Activated CD4-positive, alpha-beta T cell treated with anti-CD3 and anti-CD28 coated beads, Interleukin-2, amount 10 ng/mL, durations not matched to agents 7 days and 5 days (primary cell): ENCODE results near the gene ACER3. TPM values are rescaled to one million over a fixed set of nuclear protein-coding genes. Genes with fewer than 3 reads are reported as not detected.

Experiments
- CTCF ChIA-PET: fragments of 350-600 bp; sonication (Branson Sonifier 250); formaldehyde crosslinking; loops from one replicate; lab custom pipeline; 2021; ENCODE audit warnings: antibody characterized with exemption; lab: Charles Lee
- POLR2A ChIA-PET: fragments of 350-600 bp; sonication (Branson Sonifier 250); formaldehyde crosslinking; loops from one replicate; lab custom pipeline; 2021; ENCODE audit warnings: antibody characterized with exemption; lab: Charles Lee
- DNase-seq: peaks from one replicate; pipeline ENCODE4 v3.0.0-alpha.2; 2020
- H3K27ac Mint-ChIP-seq: one replicate; pipeline ENCODE4 v1.8.0; 2021; ENCODE audit warnings: mild to moderate bottlenecking, moderate library complexity, mixed read lengths
- H3K27me3 Mint-ChIP-seq: one replicate; pipeline ENCODE4 v1.8.0; 2021; ENCODE audit warnings: mixed read lengths
- H3K36me3 Mint-ChIP-seq: one replicate; pipeline ENCODE4 v1.8.0; 2021; ENCODE audit warnings: low read depth, mixed read lengths
- H3K4me1 Mint-ChIP-seq: one replicate; pipeline ENCODE4 v1.8.0; 2021; ENCODE audit warnings: mixed read lengths
- H3K4me3 Mint-ChIP-seq: one replicate; pipeline ENCODE4 v1.8.0; 2021; ENCODE audit warnings: mild to moderate bottlenecking, moderate library complexity, mixed read lengths
- H3K9me3 Mint-ChIP-seq: one replicate; pipeline ENCODE4 v1.8.0; 2021; ENCODE audit warnings: mixed read lengths
- total RNA-seq, 2 experiments: library from RNA; stranded (reverse); gene quantifications; one replicate each; pipeline ENCODE4 v1.2.3, GENCODE V29; 2021

ACER3 gene
- total RNA-seq, 2 experiments from 2014 or later = 10.7 to 12.5 TPM

- Mint-ChIP-seq H3K4me3 (no peak overlapping the region), H3K27ac (no peak overlapping the region), H3K9me3 (no peaks in the 10 kb centered on the region), H3K36me3 (no peaks in the 10 kb centered on the region), H3K4me1 (no peaks in the 10 kb centered on the region), H3K27me3 (peaks cover 20% of the 10 kb centered on the region)
- POLR2A ChIA-PET = no interaction called here
- no peak for DNase-seq
- CTCF ChIA-PET = interaction anchor here (0.6 to 0.7 kb wide), 2 partner anchors 341 to 548 kb away, joined by 3 read pairs; no protein-coding TSS in a partner anchor
These were observed 170.9 kb downstream of the ACER3 start for GRCh38 chr11:77031599-77031998.

GRCh38 chr11:77035039-77035438 is 174.3 kb downstream of the ACER3 start:
- ChIA-PET POLR2A (no interaction called here), CTCF (interaction anchor here (0.9 to 1.5 kb wide), 2 partner anchors 14 to 62 kb away, joined by 4 read pairs; no protein-coding TSS in a partner anchor)
- H3K27me3 Mint-ChIP-seq = peaks cover 35% of the 10 kb centered on the region
- no peak for DNase-seq
- no peaks in the 10 kb centered on the region for H3K9me3 Mint-ChIP-seq
- no peaks in the 10 kb centered on the region for H3K36me3 Mint-ChIP-seq
- peaks cover 6% of the 10 kb centered on the region for H3K4me1 Mint-ChIP-seq
- H3K27ac Mint-ChIP-seq = no peak overlapping the region
- no peak overlapping the region for H3K4me3 Mint-ChIP-seq

GRCh38 chr11:77035580-77035979 is 174.9 kb downstream of the ACER3 start:
- no peak overlapping the region for H3K27ac Mint-ChIP-seq
- no peaks in the 10 kb centered on the region for H3K36me3 Mint-ChIP-seq
- H3K9me3 Mint-ChIP-seq = no peaks in the 10 kb centered on the region
- DNase-seq = no peak
- H3K4me3 Mint-ChIP-seq = no peak overlapping the region
- ChIA-PET POLR2A (no interaction called here), CTCF (no interaction called here)
- peaks cover 8% of the 10 kb centered on the region for H3K4me1 Mint-ChIP-seq
- H3K27me3 Mint-ChIP-seq = peaks cover 33% of the 10 kb centered on the region

- POLR2A ChIA-PET = no interaction called here
- CTCF ChIA-PET = interaction anchor here (0.6 to 1.3 kb wide), 3 partner anchors 11 to 60 kb away, joined by 3 read pairs; no protein-coding TSS in a partner anchor
- Mint-ChIP-seq H3K9me3 (no peaks in the 10 kb centered on the region), H3K27me3 (peaks cover 37% of the 10 kb centered on the region), H3K27ac (no peak overlapping the region), H3K36me3 (no peaks in the 10 kb centered on the region), H3K4me1 (peaks cover 10% of the 10 kb centered on the region), H3K4me3 (no peak overlapping the region)
- DNase-seq = no peak
These were observed 175.7 kb downstream of the ACER3 start for GRCh38 chr11:77036398-77036797.

GRCh38 chr11:77037057-77037456 is 176.3 kb downstream of the ACER3 start:
- Mint-ChIP-seq H3K4me1 (peaks cover 10% of the 10 kb centered on the region), H3K27ac (no peak overlapping the region), H3K4me3 (no peak overlapping the region), H3K9me3 (no peaks in the 10 kb centered on the region), H3K36me3 (no peaks in the 10 kb centered on the region), H3K27me3 (peaks cover 36% of the 10 kb centered on the region)
- POLR2A ChIA-PET = no interaction called here
- CTCF ChIA-PET = interaction anchor here (1.1 to 1.3 kb wide), 2 partner anchors 10 to 16 kb away, joined by 3 read pairs; no protein-coding TSS in a partner anchor
- DNase-seq = no peak

- H3K4me3 Mint-ChIP-seq = no peak overlapping the region
- peaks cover 36% of the 10 kb centered on the region for H3K27me3 Mint-ChIP-seq
- peaks cover 10% of the 10 kb centered on the region for H3K4me1 Mint-ChIP-seq
- CTCF ChIA-PET = no interaction called here
- no peak for DNase-seq
- no peaks in the 10 kb centered on the region for H3K9me3 Mint-ChIP-seq
- no peak overlapping the region for H3K27ac Mint-ChIP-seq
- POLR2A ChIA-PET = no interaction called here
- H3K36me3 Mint-ChIP-seq = no peaks in the 10 kb centered on the region
These were observed 177.5 kb downstream of the ACER3 start for GRCh38 chr11:77038029-77038824.

GRCh38 chr11:77038825-77039326 is 178.2 kb downstream of the ACER3 start:
- ChIA-PET POLR2A (no interaction called here), CTCF (interaction anchor here (1.2 to 2.1 kb wide), 2 partner anchors 28 to 52 kb away, joined by 4 to 7 read pairs; no protein-coding TSS in a partner anchor)
- Mint-ChIP-seq H3K36me3 (no peaks in the 10 kb centered on the region), H3K9me3 (no peaks in the 10 kb centered on the region), H3K27ac (no peak overlapping the region), H3K4me3 (peak overlapping the region; percentile 23), H3K27me3 (peaks cover 36% of the 10 kb centered on the region), H3K4me1 (peaks cover 10% of the 10 kb centered on the region)
- DNase-seq = no peak

- Mint-ChIP-seq H3K27ac (no peak overlapping the region), H3K4me1 (peaks cover 10% of the 10 kb centered on the region), H3K9me3 (no peaks in the 10 kb centered on the region), H3K27me3 (peaks cover 36% of the 10 kb centered on the region), H3K36me3 (no peaks in the 10 kb centered on the region), H3K4me3 (no peak overlapping the region)
- POLR2A ChIA-PET = no interaction called here
- peak; percentile 32 for DNase-seq
- CTCF ChIA-PET = interaction anchor here (0.9 to 2.1 kb wide), 3 partner anchors 29 to 316 kb away, joined by 3 to 7 read pairs (median 4); no protein-coding TSS in a partner anchor
These were observed 179.0 kb downstream of the ACER3 start for GRCh38 chr11:77039491-77040400.

GRCh38 chr11:77040401-77040777 is 179.7 kb downstream of the ACER3 start:
- DNase-seq = no peak
- ChIA-PET POLR2A (interaction anchor here (0.5 kb wide), 1 partner anchor 39 kb away, joined by 3 read pairs; no protein-coding TSS in a partner anchor), CTCF (interaction anchor here (0.9 to 2.1 kb wide), 4 partner anchors 24 to 317 kb away, joined by 3 to 7 read pairs (median 4); no protein-coding TSS in a partner anchor)
- no peak overlapping the region for H3K27ac Mint-ChIP-seq
- H3K27me3 Mint-ChIP-seq = peaks cover 33% of the 10 kb centered on the region
- no peaks in the 10 kb centered on the region for H3K36me3 Mint-ChIP-seq
- H3K9me3 Mint-ChIP-seq = no peaks in the 10 kb centered on the region
- H3K4me1 Mint-ChIP-seq = peaks cover 11% of the 10 kb centered on the region
- no peak overlapping the region for H3K4me3 Mint-ChIP-seq

GRCh38 chr11:77040889-77041288 is 180.2 kb downstream of the ACER3 start:
- ChIA-PET CTCF (interaction anchor here (1.2 to 2.1 kb wide), 2 partner anchors 23 to 50 kb away, joined by 3 to 7 read pairs; no protein-coding TSS in a partner anchor), POLR2A (interaction anchor here (0.5 kb wide), 1 partner anchor 38 kb away, joined by 3 read pairs; no protein-coding TSS in a partner anchor)
- peaks cover 15% of the 10 kb centered on the region for H3K4me1 Mint-ChIP-seq
- no peaks in the 10 kb centered on the region for H3K9me3 Mint-ChIP-seq
- H3K4me3 Mint-ChIP-seq = peak overlapping the region; percentile 2
- peaks cover 35% of the 10 kb centered on the region for H3K27me3 Mint-ChIP-seq
- no peaks in the 10 kb centered on the region for H3K36me3 Mint-ChIP-seq
- H3K27ac Mint-ChIP-seq = no peak overlapping the region
- DNase-seq = no peak

GRCh38 chr11:77042111-77042726 is 181.5 kb downstream of the ACER3 start:
- H3K9me3 Mint-ChIP-seq = no peaks in the 10 kb centered on the region
- H3K4me1 Mint-ChIP-seq = peaks cover 25% of the 10 kb centered on the region
- H3K27ac Mint-ChIP-seq = no peak overlapping the region
- no peak for DNase-seq
- no peak overlapping the region for H3K4me3 Mint-ChIP-seq
- ChIA-PET POLR2A (no interaction called here), CTCF (interaction anchor here (0.7 kb wide), 1 partner anchor 49 kb away, joined by 4 read pairs; no protein-coding TSS in a partner anchor)
- no peaks in the 10 kb centered on the region for H3K36me3 Mint-ChIP-seq
- H3K27me3 Mint-ChIP-seq = peaks cover 31% of the 10 kb centered on the region

GRCh38 chr11:77044356-77044755 is 183.6 kb downstream of the ACER3 start:
- no peaks in the 10 kb centered on the region for H3K9me3 Mint-ChIP-seq
- peaks cover 21% of the 10 kb centered on the region for H3K4me1 Mint-ChIP-seq
- H3K4me3 Mint-ChIP-seq = no peak overlapping the region
- H3K36me3 Mint-ChIP-seq = no peaks in the 10 kb centered on the region
- POLR2A ChIA-PET = interaction anchor here (0.5 kb wide), 1 partner anchor 29 kb away, joined by 12 read pairs; no protein-coding TSS in a partner anchor
- H3K27me3 Mint-ChIP-seq = peaks cover 16% of the 10 kb centered on the region
- CTCF ChIA-PET = no interaction called here
- H3K27ac Mint-ChIP-seq = no peak overlapping the region
- no peak for DNase-seq
